Inferior parietal cortex (tissue), 1 donor: ENCODE data around the gene ADAMTS2.

Experiments used
- DNase-seq: peaks from one replicate; pipeline ENCODE4 v3.0.0-alpha.2; 2016; ENCODE audit errors: extremely low spot score

The ADAMTS2 gene

DNA sequence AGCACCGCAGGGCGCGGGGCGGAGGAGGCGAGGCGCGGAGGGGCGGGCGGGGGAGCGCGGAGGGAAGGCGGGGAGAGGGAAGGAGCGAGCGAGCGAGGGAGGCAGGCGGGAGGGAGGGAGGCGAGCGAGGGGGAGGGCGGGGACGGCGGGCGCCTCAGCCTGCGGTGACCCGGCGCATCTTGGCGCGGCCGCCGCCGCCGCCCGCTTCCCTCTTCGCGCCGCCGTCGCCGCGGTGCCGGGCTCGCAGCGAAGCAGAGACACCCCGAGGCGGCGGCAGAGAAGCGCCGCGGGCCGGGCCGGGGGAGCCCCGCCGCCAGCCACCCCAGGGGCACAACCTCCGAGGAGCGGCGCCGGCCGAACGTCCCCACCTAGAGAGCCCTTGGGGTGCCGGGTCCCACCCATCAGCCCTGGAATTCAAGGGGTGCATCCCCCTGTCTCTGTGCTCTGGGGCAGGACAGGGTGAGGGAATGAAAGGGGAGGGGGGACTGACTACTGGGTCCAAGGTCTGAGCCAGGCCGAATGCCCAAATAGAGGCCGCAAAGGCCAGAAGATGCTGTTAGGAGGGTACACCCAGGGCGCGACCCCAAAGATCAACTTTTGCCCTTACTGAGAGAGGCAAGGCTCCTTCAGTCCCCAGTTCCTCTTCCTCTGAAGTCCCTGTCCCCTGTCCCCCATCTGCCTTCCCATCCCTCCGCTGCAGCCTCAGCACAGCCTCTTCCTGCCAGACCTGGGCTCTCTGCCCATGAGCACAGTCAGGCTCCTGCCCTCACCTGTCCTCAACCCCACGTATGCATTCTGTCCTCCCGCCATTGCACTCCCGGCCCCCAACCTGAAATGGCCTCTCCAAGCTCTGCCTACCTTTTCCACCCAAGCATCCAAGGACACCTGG is at the start of gene ADAMTS2:
TSS of gene ADAMTS2 (minus strand) at position 29 of the 889 bp plus-strand sequence. CDS start 133 bp downstream, outside the sequence.
- DNase-seq: no peak

DNA sequence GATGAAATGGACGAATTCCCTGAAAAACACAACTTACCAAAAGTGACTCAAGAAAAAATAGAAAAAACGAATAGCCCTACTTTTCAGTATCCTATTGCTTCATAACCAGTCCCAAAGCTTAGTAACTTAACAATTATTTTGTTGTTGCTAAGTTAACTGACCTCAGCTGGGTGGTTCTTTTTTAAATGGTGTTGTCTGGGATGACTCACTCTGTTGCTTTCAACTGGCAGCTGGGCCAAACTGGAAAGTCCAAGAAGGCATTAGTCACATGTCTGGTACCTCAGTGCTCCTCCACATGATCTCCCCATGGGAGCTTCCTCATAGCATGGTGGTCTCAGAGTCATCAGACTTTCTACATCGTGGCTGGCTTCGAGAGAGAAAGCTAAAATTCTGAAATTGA is 47.8 kb upstream of the ADAMTS2 start:
- no peak for DNase-seq

DNA sequence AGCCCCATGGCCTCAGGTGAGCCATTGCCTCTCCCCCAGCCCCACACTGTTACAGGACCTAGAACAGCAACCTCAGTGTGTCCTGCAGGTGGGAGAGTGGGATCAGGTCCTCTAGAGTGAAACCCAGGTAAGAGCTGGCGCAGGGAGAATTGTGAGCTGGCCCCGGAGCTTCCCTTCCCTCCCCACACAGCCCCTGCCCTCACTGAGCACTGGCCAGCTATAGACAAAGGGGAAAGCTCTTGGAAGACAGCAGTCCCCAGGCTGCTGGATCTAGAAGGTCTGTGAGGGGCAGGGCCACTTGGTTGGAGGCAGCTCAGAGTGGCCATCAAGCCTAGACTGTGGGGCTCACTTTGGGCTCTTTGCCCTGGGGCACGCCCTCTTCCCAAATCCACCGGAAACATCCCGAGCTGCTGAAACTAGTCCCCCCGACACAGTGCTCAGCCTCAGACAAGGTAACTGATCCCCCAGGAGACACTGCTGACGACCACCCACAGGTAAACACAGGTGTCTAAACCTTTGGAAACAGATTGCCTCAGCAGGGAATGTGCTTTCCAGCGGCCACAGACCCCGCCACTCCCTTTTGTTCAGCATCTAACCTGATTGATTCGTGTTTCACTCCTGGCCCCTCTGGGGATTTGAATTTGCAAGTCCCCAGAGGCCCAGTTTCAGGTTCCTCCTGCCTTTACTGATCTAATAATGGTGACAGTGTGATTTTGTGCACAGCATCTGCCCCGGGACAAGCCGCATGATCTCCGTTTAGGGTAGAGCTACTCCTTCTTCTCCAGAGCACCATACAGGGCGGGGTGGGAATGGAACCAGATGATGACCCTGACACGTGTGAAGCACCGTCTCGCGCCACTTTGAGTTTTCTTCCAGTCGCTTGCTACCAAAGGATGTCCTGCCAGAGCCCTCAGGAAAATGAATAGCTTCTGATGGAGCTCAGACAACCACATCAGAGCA is 42.2 kb upstream of the ADAMTS2 start:
- DNase-seq: no peak

DNA sequence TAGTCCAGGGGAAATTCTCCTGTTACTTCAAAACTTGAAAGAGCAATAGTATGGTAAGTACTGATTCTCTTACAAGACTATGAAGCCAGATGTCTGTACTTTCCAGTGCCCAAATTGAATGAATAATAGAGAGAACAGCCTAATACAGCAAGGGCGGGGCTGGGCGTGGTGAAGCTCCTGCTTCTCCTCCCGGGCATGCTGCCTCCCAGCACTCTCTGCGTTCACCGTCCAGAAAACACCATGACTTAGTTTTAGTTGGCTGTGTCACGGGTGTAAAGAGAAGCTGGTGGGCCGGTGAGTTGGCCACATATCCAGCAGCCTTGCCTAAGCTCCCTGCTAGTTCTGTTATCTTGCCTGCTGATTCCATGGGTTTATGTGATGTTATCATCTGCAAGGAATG is 40.7 kb upstream of the ADAMTS2 start:
- no peak for DNase-seq

DNA sequence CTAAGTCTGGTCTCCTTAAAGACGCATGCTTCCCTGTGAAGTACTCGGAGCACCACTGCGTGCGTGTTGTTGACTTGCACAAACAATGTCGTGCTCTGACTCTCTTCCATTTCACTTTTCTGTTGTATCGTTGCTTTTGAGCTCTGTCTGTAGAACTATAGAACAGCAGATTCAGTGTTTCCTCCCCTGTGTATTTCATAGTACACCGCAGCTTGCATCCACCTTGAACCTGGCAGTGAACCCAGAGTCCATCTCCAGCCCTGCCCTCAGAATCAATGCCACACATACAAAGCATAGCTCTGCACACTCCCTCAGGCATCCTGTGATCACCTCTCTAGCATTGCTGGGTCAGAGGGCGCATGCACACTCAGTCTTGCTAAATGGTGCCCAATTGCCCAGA is 37.2 kb upstream of the ADAMTS2 start:
- DNase-seq: no peak

DNA sequence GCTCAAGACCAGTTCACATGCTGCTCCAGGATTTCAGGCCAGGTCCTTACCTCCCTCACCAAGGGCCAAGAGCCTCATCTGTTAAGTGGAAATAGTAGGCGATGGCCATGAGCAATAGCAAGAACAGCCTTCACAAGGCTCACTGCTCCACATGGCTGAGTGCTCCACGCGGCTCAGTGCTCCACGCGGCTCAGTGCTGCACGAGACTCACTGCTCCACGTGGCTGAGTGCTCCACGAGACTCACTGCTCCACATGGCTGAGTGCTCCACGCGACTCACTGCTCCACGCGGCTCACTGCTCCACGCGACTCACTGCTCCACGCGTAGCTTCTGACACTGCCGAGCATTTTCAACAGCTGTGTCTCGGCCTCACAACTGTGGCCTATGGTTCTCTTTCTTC is 36.4 kb upstream of the ADAMTS2 start:
- DNase-seq: no peak

DNA sequence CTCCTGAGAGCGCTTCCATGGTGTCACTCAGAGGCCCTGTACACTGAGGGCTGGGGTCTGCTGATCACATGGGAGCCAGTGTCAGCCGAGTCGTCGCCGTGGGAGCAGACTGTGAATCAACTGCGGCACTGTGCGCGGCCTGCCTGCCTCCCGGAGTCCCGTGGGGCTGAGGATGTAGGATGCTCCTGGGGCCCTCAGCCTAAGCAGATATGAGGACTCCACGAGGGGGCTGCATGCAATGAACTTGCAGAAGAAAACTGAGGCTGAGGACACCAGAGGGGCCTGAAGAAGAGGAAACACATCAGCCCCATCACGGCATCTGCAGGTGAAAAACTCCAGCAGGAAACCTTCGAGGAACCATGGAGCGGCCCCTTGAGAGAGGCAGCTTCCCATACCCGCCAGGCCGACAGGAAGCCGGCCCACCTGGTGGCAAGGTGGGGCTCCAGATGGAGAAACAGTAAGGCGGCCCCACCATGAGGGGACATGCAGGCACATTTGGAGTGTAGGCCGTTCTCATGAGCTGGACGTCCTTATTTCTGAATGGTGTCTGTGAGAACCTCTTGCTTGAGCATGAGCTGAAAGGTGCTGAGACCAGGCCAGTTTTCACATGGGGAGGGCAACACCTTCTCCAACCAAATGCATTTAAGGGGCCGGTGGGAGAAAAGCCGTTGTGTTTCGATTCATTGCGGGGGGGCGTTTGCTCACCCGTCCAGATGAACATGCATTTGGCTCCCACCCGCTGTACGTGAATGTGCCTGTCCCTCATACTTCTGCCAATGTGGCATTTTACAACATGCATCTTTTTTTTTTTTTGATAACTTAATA is 35.2 kb upstream of the ADAMTS2 start:
- DNase-seq: no peak

DNA sequence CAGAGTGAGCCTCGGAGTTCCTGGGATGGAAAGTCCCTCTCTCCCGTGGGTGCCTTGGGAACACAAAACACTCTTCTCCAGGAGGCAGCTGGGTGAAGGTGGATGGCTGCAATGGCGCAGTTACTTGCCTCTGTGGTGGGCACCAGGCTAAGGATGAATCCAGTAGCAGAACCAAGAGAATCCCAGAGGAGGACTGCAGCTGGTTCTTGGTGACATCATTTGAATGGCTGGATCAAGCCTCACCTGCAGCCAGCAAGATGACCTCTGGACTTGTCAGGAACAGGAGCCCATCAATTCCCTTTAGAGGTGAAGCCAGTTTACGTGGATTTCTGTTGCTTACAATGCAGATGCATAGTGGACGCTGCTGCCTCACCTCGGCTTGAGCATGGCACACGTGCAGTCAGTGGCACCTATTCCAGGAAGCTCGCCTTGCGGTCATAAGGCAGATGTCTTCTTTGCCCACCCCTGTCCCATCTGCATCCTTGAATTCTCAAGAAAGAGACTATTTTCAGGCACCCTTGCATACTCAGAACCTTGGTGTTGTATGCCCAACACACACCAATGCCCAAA is 34.1 kb upstream of the ADAMTS2 start:
- no peak for DNase-seq

DNA sequence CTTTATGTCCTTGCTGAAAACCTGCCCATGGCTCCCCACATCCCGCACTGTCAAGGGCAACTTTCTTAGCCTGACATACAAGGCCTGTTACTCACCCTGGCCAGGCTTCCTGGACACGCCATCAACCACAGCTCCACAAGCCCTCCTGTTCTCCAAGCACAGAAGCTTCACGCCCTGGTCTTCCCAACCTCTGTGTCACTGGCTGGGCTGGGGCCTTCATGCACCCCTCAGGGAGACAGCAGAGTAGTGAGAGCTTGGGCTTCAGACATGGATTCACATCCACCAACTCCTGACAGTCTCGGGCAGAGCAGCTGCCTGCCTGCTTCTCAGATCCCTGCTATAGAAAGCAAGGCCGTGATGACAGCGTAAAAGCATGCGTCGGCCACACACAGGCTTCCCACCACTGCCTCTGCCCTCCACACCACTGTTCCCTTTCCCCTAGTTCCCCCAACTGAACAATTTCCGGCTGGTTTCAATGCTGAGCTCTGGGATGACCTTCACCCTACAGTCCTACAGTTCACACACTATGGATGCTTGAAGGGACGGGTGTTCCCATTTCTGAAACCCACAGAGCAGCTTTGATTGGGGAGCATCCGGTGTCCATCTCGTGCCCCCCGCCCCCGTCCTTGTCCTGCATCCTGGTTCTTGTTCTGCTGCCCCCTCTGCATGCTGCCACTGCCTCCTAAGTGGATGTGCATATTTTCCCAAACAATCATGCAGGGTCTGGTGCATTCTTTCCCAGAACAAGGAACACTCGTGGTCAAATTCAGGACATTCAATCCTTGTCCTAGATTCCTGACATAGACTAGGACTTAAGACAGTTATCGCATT is 33.4 kb upstream of the ADAMTS2 start:
- DNase-seq: no peak

DNA sequence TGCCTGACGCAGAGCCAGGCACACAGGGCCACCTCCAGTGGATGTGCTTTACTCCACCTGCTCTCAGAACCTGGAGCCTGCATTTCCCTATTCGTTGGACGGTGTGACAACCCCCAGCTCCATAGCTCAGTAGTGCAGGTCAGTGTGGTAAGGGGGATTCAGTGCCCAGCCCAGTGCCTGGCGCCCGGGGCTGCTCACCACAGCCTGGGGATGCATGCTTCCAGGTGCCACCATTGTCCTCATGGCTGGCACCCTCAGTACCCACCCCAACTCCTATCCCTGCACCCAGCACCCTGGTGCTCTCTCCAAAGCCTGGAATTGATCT is 32.8 kb upstream of the ADAMTS2 start:
- no peak for DNase-seq

DNA sequence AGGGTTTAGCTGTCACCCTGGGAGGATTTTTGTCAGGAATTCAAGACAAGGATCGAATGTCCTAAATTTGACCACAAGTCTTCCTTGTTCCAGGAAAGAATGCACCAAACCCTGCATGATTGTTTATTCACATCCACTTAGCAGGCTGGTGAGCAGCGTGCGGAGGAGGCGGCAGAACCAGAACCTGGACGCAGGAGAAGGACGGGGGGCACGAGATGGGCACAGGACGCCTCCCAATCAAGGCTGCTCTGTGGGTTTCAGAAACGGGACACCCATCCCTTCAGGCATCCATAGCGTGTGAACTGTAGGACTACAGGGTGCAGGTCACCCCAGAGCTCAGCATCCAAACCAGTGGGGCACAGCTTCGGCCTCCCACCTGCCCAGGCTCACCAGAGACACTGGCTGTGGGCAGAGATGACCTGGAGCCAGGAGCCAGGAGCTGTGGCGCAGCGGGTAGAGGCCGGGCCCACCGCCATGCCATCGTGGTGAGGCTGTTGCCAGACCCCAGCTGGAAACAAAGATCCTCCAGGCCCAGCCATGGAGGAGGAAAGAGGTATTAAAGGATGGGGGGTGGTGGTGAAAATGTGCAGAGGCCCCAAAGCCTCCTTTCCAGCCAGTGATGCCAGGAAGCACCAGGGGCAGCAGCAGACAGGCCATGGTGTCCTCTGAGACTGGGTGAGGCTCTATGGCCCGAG is 32.3 kb upstream of the ADAMTS2 start:
- no peak for DNase-seq

DNA sequence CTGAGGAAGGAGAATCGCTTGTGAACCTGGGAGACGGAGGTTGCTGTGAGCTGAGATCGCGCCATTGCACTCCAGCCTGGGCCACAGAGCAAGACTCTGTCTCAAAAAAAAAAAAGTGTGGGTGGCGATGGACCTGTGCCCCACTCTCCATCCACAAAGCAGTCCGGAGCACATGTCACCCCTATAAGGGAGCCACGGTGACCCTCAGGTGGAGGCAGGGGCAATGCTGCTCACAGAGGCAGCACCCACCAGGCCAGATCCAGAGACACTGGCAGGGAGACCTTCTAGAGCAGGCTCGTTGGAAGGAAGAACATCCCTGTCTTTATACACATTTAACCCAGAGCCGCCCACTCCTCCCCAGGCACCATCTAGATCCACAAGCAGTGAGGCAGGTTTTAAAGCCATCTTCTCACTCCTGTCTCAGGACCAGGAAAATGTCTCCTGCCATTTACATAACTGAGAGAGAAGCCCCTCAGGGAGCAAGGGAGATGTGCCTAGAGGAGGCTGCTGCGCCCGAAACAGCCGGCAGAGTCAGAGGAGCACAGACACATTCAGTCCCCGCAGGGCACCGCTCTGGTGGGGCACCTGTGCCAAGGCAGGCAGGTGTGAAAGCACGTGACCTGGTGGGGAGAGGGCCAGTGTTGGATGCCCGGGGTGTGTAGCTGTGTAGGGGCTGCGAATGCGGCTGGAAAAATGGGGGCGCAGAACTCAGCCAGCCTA is 31.6 kb upstream of the ADAMTS2 start:
- no peak for DNase-seq

DNA sequence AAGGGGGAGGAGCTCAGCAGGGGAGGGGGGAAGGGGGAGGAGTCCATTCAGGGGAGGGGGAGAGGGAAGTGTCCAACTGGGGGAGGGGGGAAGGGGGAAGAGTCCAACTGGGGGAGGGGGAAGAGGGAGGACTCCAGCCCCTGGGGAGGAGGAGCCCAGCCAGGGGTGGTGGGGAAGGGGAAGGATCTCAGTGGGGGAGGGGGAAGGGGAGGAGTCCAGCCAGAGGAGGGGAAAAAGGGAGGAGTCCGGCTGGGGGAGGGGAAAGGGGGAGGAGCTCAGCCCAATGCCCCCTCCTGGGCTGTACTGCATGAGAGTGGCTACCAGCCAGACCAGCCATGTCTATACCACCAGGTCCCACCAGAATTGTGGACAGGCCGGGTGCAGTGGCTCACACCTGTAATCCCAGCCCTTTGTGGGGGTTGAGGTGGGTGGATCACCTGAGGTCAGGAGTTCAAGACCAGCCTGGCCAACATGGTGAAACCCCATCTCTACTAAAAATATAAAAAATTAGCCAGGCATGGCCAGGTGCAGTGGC is 30.6 kb upstream of the ADAMTS2 start:
- no peak for DNase-seq

DNA sequence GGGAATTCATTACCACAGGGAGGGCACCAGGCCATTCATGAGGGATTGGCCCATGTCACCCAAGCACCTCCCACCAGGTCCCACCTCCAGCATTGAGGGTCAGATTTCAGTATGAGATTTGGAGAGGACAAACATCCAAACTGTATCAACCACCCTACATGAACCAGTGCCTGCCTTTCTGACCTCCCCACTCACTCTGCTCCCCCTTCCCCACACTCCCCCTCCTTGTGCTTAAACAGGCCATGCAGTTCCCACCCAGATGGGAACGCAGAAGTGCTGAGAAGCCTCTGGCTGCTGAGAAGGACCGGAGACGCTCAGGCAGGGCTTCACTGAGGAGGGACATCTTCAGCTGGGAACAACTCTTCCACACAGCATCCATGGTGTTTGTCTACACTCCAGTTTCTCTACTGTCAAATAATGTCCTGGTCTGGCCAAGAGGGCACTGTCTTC is 30.0 kb upstream of the ADAMTS2 start:
- DNase-seq: no peak

DNA sequence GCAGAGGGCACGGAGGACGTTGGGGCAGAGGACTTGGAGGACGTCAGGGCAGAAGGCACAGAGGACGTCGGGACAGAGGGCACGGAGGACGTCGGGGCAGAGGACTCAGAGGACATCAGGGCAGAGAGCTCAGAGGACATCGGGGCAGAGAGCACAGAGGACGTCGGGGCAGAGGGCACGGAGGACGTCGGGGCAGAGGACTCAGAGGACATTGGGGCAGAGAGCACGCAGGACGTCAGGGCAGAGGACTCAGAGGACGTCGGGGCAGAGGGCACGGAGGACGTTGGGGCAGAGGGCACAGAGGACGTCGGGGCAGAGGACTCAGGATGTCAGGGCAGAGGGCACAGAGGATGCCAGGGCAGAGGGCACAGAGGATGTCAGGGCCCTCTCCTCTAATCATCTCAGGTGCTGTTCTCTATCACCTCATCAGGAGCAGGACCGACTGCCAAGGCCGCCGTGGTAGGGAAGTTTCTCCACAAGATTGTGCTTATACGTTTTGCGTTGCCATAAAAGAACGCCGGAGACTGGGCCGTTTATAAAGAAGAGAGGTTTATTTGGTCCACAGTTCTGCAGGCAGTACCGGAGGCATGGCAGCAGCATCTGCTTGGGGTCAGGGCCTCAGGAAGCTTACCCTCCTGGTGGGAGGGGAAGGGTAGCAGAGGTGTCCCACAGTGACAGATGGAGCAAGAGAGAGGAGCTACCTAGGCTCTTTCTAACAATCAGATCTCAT is 29.4 kb upstream of the ADAMTS2 start:
- DNase-seq: no peak

DNA sequence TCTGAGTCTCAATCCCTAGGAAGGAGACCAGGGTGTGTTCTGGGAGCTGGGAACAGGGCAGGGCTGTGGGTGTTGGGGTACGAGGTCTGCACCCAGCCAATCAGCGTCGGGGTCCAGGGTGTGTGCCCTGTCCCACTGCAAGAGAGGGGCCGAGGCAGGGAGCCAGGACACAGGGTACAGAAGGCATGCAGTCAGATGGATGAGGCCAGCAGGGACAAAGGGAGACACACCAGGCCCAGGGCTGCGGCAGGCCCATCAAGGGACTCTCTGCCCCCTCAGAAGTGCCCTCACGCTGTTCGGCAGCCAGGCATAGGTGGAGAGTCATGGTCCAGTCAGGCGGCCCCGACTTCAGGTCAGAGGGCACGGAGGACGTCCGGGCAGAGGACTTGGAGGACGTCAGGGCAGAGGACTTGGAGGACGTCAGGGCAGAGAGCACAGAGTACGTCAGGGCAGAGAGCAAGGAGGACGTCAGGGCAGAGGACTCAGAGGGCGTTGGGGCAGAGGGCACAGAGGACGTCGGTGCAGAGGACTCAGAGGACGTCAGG is 28.8 kb upstream of the ADAMTS2 start:
- DNase-seq: no peak

DNA sequence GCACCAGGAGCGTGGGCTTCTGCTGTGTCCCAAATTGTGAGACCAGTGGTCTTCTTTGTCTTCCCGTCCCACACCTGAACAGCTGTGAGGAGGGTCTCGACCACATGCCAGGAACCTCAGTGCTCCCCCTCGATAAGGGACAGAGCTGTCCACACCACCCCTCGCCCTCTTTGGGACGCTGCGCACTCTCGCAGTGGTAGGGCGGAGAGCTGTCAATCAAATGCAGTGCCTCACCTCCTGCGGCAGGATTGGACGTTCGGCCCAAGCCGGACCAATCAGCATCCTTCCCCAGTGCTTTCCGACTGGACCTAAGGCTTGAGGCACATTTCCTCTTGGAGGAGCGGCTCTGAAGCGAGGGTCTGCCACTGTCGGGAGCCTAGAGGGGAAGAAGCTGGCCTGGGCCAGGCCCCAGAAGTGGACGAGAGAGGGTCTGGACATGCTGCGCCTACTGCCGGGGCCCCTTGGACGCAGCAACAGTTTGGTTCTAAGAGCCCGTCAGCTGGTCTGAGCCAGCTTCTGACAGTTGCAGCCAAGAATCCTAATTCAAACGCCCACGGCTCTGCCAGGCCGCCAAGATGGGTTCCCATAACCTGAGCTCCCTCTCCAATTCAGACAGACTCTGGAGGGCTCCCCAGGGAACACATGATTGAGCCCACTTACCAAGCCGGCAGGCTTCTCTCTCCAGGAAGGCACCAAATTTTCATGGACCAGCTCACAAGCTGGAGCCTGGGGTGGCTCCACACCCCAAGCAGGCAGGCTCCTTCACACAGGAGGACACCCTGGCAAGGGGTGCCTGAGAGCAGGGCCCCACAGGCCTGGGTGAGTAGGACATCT is 28.1 kb upstream of the ADAMTS2 start:
- DNase-seq: no peak
